ENCODE measurements around the gene GRK4.

The GRK4 gene

DNA sequence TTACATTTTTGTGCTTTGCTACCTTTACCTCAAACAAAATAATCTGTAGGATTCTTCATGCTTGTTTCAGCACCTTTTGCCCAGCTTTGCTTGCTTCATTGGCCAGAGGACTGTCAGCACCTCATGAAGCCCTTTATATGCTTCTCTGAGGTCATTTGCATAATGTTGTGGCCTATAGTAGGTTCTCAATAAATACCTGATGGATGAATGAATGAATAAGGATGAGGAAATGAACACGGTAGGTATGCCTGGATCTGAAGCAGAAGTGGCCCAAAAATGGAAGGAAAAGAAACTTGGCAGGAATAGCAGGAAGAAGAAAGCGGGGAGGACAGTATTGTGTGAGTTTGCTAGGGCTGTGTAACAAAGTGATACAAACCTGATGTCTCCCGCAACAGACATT lies 7.9 kb downstream of the GRK4 start:
- no peak for TF ChIP-seq EGR1 (IDR thresholded peaks at IDR 0.05)
- no peak for TF ChIP-seq FOXM1 (IDR thresholded peaks at IDR 0.05; ENCODE audit: borderline replicate concordance, low read depth)
- TF ChIP-seq ZBTB7A (IDR thresholded peaks at IDR 0.05; ENCODE audit: low read depth) = no peak
- TF ChIP-seq YY1 (IDR thresholded peaks at IDR 0.05; ENCODE audit: low read depth) = no peak
- TF ChIP-seq REST (IDR thresholded peaks at IDR 0.05; ENCODE audit: low read depth) = no peak
- no peak for TF ChIP-seq TAF1 (IDR thresholded peaks at IDR 0.05; ENCODE audit: low read depth)
- no peak for TF ChIP-seq TEAD4 (IDR thresholded peaks at IDR 0.05)
- no peak for TF ChIP-seq TCF12 (IDR thresholded peaks at IDR 0.05; ENCODE audit: low read depth)
- TF ChIP-seq, protein P1, sequence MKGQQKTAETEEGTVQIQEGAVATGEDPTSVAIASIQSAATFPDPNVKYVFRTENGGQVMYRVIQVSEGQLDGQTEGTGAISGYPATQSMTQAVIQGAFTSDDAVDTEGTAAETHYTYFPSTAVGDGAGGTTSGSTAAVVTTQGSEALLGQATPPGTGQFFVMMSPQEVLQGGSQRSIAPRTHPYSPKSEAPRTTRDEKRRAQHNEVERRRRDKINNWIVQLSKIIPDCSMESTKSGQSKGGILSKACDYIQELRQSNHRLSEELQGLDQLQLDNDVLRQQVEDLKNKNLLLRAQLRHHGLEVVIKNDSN (IDR thresholded peaks at IDR 0.05) = no peak
- TF ChIP-seq CEBPB (IDR thresholded peaks at IDR 0.05) = no peak
- no peak for TF ChIP-seq EP300 (IDR thresholded peaks at IDR 0.05; ENCODE audit: borderline replicate concordance)
- no peak for TF ChIP-seq NFIC (IDR thresholded peaks at IDR 0.05)

- TF ChIP-seq NFIC (IDR thresholded peaks at IDR 0.05) (no peak), YY1 (IDR thresholded peaks at IDR 0.05; ENCODE audit: low read depth) (no peak), TAF1 (IDR thresholded peaks at IDR 0.05; ENCODE audit: low read depth) (no peak), REST (IDR thresholded peaks at IDR 0.05; ENCODE audit: low read depth) (no peak), RAD21 (IDR thresholded peaks at IDR 0.05; ENCODE audit: low read depth) (no peak), ZBTB7A (IDR thresholded peaks at IDR 0.05; ENCODE audit: low read depth) (no peak), FOXM1 (IDR thresholded peaks at IDR 0.05; ENCODE audit: borderline replicate concordance, low read depth) (no peak), EP300 (IDR thresholded peaks at IDR 0.05; ENCODE audit: borderline replicate concordance) (no peak), MAX (IDR thresholded peaks at IDR 0.05) (no peak), CREB1 (IDR thresholded peaks at IDR 0.05; ENCODE audit: low read depth) (no peak), TCF12 (IDR thresholded peaks at IDR 0.05; ENCODE audit: low read depth) (no peak)
- TF ChIP-seq, protein P1 (IDR thresholded peaks at IDR 0.05) = no peak
Observed at GRCh38 chr4:2977211-2978088, 14.1 kb downstream of the GRK4 start.

GRCh38 chr4:2981256-2981819 lies 18.0 kb downstream of the GRK4 start:
- TF ChIP-seq, protein P1 (IDR thresholded peaks at IDR 0.05) = no peak
- TF ChIP-seq FOXM1 (IDR thresholded peaks at IDR 0.05; ENCODE audit: borderline replicate concordance, low read depth) (no peak), CREB1 (IDR thresholded peaks at IDR 0.05; ENCODE audit: low read depth) (no peak), YY1 (IDR thresholded peaks at IDR 0.05; ENCODE audit: low read depth) (no peak), TCF12 (IDR thresholded peaks at IDR 0.05; ENCODE audit: low read depth) (no peak), REST (IDR thresholded peaks at IDR 0.05; ENCODE audit: low read depth) (no peak)

- TF ChIP-seq NFIC (IDR thresholded peaks at IDR 0.05) (no peak), TCF12 (IDR thresholded peaks at IDR 0.05; ENCODE audit: low read depth) (no peak), FOXM1 (IDR thresholded peaks at IDR 0.05; ENCODE audit: borderline replicate concordance, low read depth) (no peak), TEAD4 (IDR thresholded peaks at IDR 0.05) (no peak), ZBTB7A (IDR thresholded peaks at IDR 0.05; ENCODE audit: low read depth) (no peak), TAF1 (IDR thresholded peaks at IDR 0.05; ENCODE audit: low read depth) (no peak), EGR1 (IDR thresholded peaks at IDR 0.05) (no peak), YY1 (IDR thresholded peaks at IDR 0.05; ENCODE audit: low read depth) (no peak), EP300 (IDR thresholded peaks at IDR 0.05; ENCODE audit: borderline replicate concordance) (no peak), CREB1 (IDR thresholded peaks at IDR 0.05; ENCODE audit: low read depth) (no peak)
Observed at GRCh38 chr4:2982012-2982411, 18.6 kb downstream of the GRK4 start.

All from Ishikawa (cell line).